GM23248 (cell line): ENCODE measurements around the gene RAB30. TPM values are rescaled to one million over a fixed set of nuclear protein-coding genes. Genes with fewer than 3 reads are reported as not detected.

Experiments
- DNase-seq: peaks from one replicate; pipeline ENCODE4 v3.0.0-alpha.2; 2015
- H2AFZ ChIP-seq: fragments of 200-600 bp; sonication (generic); 2 replicates; pipeline ENCODE4 v1.6.1; 2016; ENCODE audit warnings: antibody characterized with exemption
- H3F3A ChIP-seq: fragments of 200-600 bp; sonication (generic); 2 replicates; pipeline ENCODE4 v1.6.1; 2016; ENCODE audit warnings: mild to moderate bottlenecking, antibody characterized with exemption, mixed run types; ENCODE audit not compliant: insufficient read depth
- H3K27ac ChIP-seq: fragments of 200-600 bp; sonication (generic); 2 replicates; pipeline ENCODE4 v1.5.1; 2016; ENCODE audit warnings: mild to moderate bottlenecking
- H3K27me3 ChIP-seq: fragments of 200-600 bp; sonication (generic); replicated peaks from 2 replicates; pipeline ENCODE4 v1.6.1; 2016; ENCODE audit warnings: mild to moderate bottlenecking; ENCODE audit not compliant: insufficient read depth
- H3K36me3 ChIP-seq: fragments of 200-600 bp; sonication (generic); 2 replicates; pipeline ENCODE4 v1.6.1; 2016; ENCODE audit warnings: low read depth, mild to moderate bottlenecking
- H3K4me1 ChIP-seq: fragments of 200-600 bp; sonication (generic); 2 replicates; pipeline ENCODE4 v1.6.1; 2016; ENCODE audit warnings: mild to moderate bottlenecking; ENCODE audit not compliant: insufficient read depth
- H3K4me2 ChIP-seq: fragments of 200-600 bp; sonication (generic); one replicate; pipeline ENCODE4 v1.6.1; 2016; ENCODE audit warnings: mild to moderate bottlenecking; ENCODE audit not compliant: unreplicated experiment
- H3K4me3 ChIP-seq: fragments of 200-600 bp; sonication (generic); 2 replicates; pipeline ENCODE4 v1.5.1; 2016; ENCODE audit warnings: mild to moderate bottlenecking
- H3K79me2 ChIP-seq: fragments of 200-600 bp; sonication (generic); 2 replicates; pipeline ENCODE4 v1.6.1; 2016; ENCODE audit warnings: mild to moderate bottlenecking; ENCODE audit not compliant: insufficient read depth
- H3K9ac ChIP-seq: fragments of 200-600 bp; sonication (generic); 2 replicates; pipeline ENCODE4 v1.6.1; 2016; ENCODE audit warnings: mild to moderate bottlenecking
- H3K9me2 ChIP-seq: fragments of 200-600 bp; sonication (generic); 2 replicates; pipeline ENCODE4 v1.6.1; 2016; ENCODE audit warnings: mixed run types, mild to moderate bottlenecking, moderate library complexity; ENCODE audit not compliant: insufficient read depth
- H3K9me3 ChIP-seq: fragments of 200-600 bp; sonication (generic); one replicate; pipeline ENCODE4 v1.6.1; 2017; ENCODE audit warnings: low read depth
- H4K20me1 ChIP-seq: fragments of 200-600 bp; sonication (generic); 2 replicates; pipeline ENCODE4 v1.6.0; 2016; ENCODE audit not compliant: insufficient read depth
- EZH2 ChIP-seq: fragments of 200-600 bp; sonication (generic); IDR thresholded peaks from 2 replicates; pipeline ENCODE4 v1.6.1; 2018; ENCODE audit warnings: antibody characterized with exemption, mild to moderate bottlenecking; ENCODE audit not compliant: insufficient read depth, poor library complexity, severe bottlenecking
- EZH2phosphoT487 ChIP-seq: fragments of 200-600 bp; sonication (generic); IDR thresholded peaks from 2 replicates; pipeline ENCODE4 v1.6.1; 2018; ENCODE audit warnings: antibody characterized with exemption, moderate library complexity, mild to moderate bottlenecking, low read depth; ENCODE audit not compliant: insufficient read depth
- WGBS, 2 experiments: methylation state at CpG; one replicate each; pipeline ENCODE4 v1.1.6; 2015 to 2017; ENCODE audit warnings: low lambda C conversion rate in 2 of 2, low coverage in 1 of 2; ENCODE audit errors: missing lambda C conversion rate in 2 of 2; 5-methylcytosine and 5-hydroxymethylcytosine counted together
- in situ Hi-C: fragments of 300-500 bp; cut with MboI; formaldehyde crosslinking; loops from 2 replicates; pipeline ENCODE4 v1.15.0; 2020
- polyA plus RNA-seq: library from polyadenylated mRNA; unstranded; fragments of >200 nt; fragmentation: Nextera tagmentation; extraction: Ambion mirVana; gene quantifications from 2 replicates; pipeline ENCODE4 v1.2.1, GENCODE V29; 2016
- total RNA-seq: library from RNA; depleted of rRNA; stranded (reverse); fragments of >200 nt; shearing (Covaris generic); gene quantifications from 2 replicates; pipeline ENCODE4 v1.2.3, GENCODE V29; 2014

Gene RAB30
- total and polyA plus RNA-seq, 2 experiments from 2014 or later = 10.6 to 14.0 TPM

GRCh38 chr11:83007909-83008580 is 63.7 kb downstream of the RAB30 start:
- 81 to 83% methylated on average over 6 of the region's 6 CpGs for WGBS, 2 experiments
- H3K9ac ChIP-seq = no peak overlapping the region
- in situ Hi-C loops = no loop called here
- H3K4me3 ChIP-seq = no peak overlapping the region
- H3K79me2 ChIP-seq = peaks cover 36% of the 10 kb centered on the region
- peaks cover 33% of the 10 kb centered on the region for H3K4me1 ChIP-seq
- no peak for DNase-seq
- no peaks in the 10 kb centered on the region for H3K27me3 ChIP-seq
- no peak overlapping the region for H3K4me2 ChIP-seq
- no peaks in the 10 kb centered on the region for H4K20me1 ChIP-seq
- H3K9me2 ChIP-seq = no peaks in the 10 kb centered on the region
- peaks cover 9% of the 10 kb centered on the region; the same call in 1 of the 2 replicates for H3F3A ChIP-seq
- TF ChIP-seq EZH2phosphoT487 (no peak), EZH2 (no peak)
- H3K9me3 ChIP-seq = no peaks in the 10 kb centered on the region
- H3K27ac ChIP-seq = no peak overlapping the region
- no peaks in the 10 kb centered on the region for H3K36me3 ChIP-seq
- H2AFZ ChIP-seq = no peak overlapping the region

GRCh38 chr11:83007477-83007876 is 64.2 kb downstream of the RAB30 start:
- Histone ChIP-seq H4K20me1 (no peaks in the 10 kb centered on the region), H3K9ac (no peak overlapping the region), H3K79me2 (peaks cover 41% of the 10 kb centered on the region), H3K36me3 (no peaks in the 10 kb centered on the region), H3K27me3 (no peaks in the 10 kb centered on the region), H3K4me2 (no peak overlapping the region), H3F3A (peaks cover 7% of the 10 kb centered on the region), H3K27ac (no peak overlapping the region), H3K9me2 (no peaks in the 10 kb centered on the region), H3K9me3 (no peaks in the 10 kb centered on the region), H3K4me1 (peaks cover 28% of the 10 kb centered on the region), H3K4me3 (no peak overlapping the region), H2AFZ (no peak overlapping the region)
- in situ Hi-C loops = no loop called here
- WGBS, 2 experiments = 96 to 97% methylated on average over 5 of the region's 5 CpGs
- DNase-seq = no peak
- TF ChIP-seq EZH2 (no peak), EZH2phosphoT487 (no peak)

- Histone ChIP-seq H3K36me3 (no peaks in the 10 kb centered on the region), H3K9me2 (no peaks in the 10 kb centered on the region), H4K20me1 (no peaks in the 10 kb centered on the region), H2AFZ (no peak overlapping the region), H3F3A (peaks cover 13% of the 10 kb centered on the region), H3K27ac (no peak overlapping the region), H3K79me2 (peaks cover 41% of the 10 kb centered on the region), H3K4me1 (peaks cover 31% of the 10 kb centered on the region), H3K4me3 (no peak overlapping the region), H3K4me2 (no peak overlapping the region), H3K9ac (no peak overlapping the region), H3K9me3 (no peaks in the 10 kb centered on the region), H3K27me3 (no peaks in the 10 kb centered on the region)
- TF ChIP-seq EZH2phosphoT487 = no peak
- TF ChIP-seq EZH2 = no peak
- DNase-seq = no peak
- WGBS, 2 experiments = 96 to 100% methylated on average over 1 of the region's 1 CpG
- in situ Hi-C loops = no loop called here
Observed at GRCh38 chr11:83006877-83007330, 64.8 kb downstream of the RAB30 start.

- no peak overlapping the region for H3K9ac ChIP-seq
- no peak overlapping the region for H3K4me3 ChIP-seq
- TF ChIP-seq EZH2 (no peak), EZH2phosphoT487 (no peak)
- H4K20me1 ChIP-seq = no peaks in the 10 kb centered on the region
- H3K4me1 ChIP-seq = peaks cover 36% of the 10 kb centered on the region
- H3K36me3 ChIP-seq = no peaks in the 10 kb centered on the region
- 95 to 97% methylated on average over 2 of the region's 2 CpGs for WGBS, 2 experiments
- H3K9me3 ChIP-seq = no peaks in the 10 kb centered on the region
- H2AFZ ChIP-seq = no peak overlapping the region
- no peak overlapping the region for H3K4me2 ChIP-seq
- no peak for DNase-seq
- no peaks in the 10 kb centered on the region for H3K9me2 ChIP-seq
- peaks cover 42% of the 10 kb centered on the region for H3K79me2 ChIP-seq
- no peaks in the 10 kb centered on the region for H3K27me3 ChIP-seq
- H3F3A ChIP-seq = peaks cover 21% of the 10 kb centered on the region
- in situ Hi-C loops = no loop called here
- H3K27ac ChIP-seq = no peak overlapping the region
Observed at GRCh38 chr11:83004746-83005556, 66.7 kb downstream of the RAB30 start.
